HG03045 (cell line): ENCODE results near the gene PAWR.

Source experiments
- ATAC-seq: cut with Tn5 transposase; IDR thresholded peaks from one replicate; pipeline ENCODE4 v1.9.1; 2021; ENCODE audit warnings: mild to moderate bottlenecking, moderate library complexity; ENCODE audit not compliant: unreplicated experiment

PAWR gene, protein sequence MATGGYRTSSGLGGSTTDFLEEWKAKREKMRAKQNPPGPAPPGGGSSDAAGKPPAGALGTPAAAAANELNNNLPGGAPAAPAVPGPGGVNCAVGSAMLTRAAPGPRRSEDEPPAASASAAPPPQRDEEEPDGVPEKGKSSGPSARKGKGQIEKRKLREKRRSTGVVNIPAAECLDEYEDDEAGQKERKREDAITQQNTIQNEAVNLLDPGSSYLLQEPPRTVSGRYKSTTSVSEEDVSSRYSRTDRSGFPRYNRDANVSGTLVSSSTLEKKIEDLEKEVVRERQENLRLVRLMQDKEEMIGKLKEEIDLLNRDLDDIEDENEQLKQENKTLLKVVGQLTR

DNA sequence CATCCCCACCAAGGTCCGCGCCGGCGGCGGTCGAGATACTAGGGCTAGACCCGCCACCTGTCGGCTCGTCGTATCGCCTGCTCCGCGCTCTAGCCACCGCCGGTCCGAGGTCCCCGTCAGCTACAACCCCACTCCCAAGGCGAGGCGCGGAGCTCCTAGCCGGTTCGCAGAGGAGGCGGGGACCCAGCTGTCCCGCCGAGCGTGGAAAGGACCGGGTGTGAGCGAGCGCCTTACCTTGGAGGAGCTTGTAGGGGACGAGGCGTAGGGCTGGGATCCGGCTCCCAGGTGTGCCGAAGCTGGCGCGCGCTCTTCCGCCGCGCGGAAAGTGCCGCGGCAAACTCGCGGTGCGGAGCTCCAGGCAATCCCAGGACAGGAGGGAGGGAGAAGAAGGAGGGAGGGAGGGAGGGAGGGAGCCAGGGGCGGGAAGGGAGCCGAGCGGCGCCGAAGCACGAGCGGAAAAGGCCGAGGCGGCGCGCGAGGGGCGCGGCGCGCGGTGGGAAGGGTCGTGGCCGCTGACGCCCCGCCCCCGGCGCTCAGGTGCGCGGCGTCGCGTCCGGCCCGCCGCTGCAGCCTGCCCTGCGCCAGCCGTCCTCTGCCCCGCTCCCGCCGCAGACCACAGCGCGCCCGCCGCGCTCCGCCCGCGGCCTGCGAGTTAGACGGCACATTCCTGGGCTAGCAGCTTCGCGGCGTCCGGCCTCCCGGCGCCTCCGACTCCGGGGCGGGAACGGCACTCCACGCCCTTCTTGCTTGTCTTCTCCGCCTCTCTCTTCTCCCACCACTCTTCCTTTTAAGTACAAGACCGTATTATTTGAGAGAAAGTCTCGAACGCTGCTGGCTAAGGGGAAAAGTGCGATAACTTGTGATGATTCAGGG is at the start of gene PAWR:
TSS of gene PAWR (minus strand) at position 327 of the 873 bp plus-strand sequence. CDS start 720 bp downstream, outside the sequence.
- ATAC-seq, result peak; percentile 67

DNA sequence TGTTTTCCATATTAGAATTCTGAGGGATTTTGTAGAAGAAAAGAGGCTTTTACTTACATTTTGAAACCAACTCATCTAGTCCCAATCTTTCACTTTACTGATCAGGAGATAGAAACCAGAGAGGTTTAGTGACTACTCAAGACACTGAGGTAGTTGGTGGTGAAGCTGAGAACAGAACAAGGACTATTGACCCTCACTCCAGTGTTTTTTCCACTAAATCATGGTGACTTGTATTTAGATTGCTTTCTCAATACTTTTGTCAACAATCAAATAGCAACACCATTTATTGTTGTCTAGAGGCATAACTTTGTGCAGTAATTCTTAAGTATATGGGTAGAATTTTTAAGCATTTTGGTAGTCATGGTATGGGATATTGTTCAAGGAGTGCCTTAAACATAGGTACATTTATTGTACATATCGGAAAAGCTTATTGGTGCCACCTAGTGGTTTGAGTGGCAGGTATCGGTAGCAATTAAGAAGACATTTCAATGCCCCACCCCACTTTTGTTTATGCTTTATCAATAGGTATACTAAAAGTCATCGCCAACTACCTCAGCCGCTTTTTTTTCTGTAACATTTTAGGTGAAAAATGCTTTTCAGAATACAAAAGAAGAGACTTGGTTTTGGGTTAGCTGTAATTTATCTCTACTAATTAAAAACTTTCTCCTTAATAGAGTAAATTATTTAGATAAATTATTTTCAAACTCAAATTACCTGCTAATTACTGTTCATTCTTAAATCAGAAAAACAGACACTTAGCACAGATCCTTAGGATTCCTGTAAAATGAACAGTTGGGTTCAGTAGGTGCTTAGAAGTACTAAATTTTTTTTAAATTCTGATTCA is 47.3 kb upstream of the PAWR start:
- ATAC-seq, result peak; percentile 81

DNA sequence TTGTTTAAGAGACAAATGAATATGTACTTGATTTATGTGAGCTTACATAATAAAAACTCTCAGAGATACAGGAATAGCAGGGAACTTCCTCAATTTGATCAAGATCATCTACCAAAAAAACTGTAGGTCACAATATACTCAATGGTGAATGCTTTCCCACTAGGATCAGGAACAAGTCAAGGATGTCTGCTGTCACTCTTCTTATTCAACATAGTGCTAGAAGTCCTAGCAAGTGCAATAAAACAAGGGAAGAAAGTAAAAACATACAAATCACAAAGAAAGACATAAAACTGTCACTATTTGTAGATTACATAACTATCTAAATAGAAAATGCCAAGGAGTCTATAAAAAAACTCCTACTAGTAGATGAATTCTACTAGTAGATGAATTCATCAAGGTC is 41.9 kb upstream of the PAWR start:
- ATAC-seq, result no peak

DNA sequence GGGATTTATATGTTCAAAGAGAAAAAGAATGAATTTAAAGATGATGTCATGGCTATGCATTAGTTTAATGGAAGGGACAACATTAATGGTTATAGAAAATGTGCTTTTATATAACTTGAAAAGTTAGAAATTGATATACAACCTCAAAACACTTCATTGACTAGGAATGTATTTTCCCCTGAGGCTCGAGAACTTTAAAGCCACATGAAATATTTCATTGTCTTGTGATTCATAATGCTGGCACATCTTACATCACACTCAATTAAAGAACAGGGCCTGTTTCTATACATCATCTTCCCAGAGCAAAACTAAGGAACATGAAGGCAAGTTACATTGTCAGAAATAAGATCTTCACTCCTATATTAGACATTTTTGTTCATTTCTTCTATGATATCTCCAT is 35.2 kb upstream of the PAWR start:
- ATAC-seq, result no peak

DNA sequence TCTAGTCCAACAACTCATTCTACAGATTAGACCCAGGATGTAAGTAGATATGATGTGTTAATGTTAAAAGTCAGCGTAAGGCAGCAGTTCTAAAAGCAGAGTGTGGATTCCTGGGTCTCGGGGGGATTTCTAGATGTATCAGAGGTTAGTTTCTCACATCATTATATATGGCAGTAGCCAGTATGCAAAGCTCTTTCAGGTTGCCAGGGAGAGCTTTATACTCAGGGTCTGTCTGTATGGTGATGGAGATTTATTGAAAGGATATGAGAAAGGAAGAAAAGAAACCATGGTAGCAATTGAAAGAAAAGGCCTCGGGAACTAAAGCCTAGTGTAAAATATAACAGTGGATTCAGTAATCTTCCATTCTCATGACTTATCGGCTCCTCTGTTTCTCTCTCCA is 26.2 kb upstream of the PAWR start:
- ATAC-seq, result no peak

DNA sequence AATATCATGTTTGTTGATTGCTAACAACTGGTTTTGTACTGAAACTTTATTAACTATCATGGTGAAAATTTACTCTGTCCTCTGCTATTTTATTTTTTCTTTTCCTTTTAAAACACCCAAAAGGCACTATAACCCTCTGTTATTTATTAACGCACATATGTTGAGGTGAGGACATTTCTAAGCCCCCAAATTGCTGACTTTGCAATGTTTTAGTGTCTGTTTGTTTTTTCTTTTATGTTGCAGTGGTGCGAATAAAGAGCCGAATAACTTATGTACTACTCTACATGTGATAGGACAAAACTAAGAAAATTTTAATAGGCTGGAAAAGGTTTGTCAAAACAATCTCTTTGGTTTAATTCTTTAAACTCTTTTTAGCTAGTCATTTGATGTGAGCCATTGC is 24.5 kb upstream of the PAWR start:
- ATAC-seq, result no peak

DNA sequence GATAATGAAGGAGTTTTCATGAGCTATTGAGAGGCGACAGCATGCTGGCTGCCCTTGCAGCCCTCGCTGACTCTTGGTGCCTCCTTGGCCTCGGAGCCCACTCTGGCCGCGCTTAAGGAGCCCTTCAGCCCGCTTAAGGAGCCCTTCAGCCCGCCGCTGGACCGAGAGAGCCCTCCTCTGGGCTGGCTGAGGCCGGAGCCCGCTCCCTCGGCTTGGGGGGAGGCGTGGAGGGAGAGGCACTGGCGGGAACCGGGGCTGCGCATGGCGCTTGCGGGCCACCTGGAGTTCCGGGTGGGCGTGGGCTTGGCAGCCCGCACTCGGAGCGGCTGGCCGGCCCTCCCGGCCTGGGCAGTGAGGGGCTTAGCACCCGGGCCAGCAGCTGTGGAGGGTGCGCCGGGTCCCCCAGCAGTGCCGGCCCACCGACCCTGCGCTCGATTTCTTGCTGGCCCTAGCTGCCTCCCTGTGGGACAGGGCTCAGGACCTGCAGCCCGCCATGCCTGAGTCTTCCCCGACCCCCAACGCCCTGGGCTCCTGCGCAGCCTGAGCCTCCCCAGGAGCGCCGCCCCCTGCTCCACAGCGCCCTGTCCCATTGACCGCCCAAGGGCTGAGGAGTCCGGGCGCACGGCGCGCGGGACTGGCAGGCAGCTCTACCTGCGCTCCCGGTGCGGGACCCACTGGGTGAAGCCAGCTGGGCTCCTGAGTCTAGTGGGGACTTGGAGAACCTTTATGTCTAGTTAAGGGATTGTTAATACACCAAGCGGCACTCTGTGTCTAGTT is 20.1 kb upstream of the PAWR start:
- ATAC-seq, result no peak

DNA sequence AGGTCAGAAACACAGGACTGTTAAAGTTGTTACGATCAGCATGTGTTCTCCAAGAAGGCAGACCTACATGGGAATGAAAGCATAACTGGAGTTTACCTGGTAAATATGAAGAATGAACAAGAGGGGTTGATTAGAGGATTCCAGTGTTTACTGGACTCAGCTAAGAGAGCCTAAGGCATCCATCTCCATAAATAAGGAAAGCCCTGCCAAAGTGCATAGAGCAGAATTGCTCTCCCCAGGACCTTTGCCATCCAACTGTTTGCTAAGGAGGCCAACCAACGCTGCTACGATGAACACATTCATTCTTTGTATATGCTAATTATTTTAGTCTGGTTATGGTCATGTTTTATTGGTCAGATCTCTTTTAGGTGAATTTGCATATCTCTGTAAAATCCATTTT is 17.1 kb upstream of the PAWR start:
- no peak for ATAC-seq

DNA sequence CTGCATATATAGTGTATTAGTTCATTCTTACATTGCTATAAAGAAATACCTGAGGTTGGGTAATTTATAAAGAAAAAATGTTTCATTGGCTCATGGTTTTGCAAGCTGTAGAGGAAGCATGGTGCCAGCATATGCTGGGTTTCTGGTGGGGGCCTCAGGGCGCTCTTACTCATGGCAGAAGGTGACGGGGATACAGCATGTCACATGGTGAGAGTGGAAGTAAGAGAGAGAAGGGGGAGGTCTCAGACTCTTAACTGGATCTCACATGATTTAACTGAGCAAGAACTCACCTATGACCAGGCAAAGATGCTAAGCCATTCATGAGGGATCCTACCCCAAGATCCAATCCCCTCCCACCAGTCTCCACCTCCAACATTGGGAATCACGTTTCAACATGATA is 15.9 kb upstream of the PAWR start:
- no peak for ATAC-seq

DNA sequence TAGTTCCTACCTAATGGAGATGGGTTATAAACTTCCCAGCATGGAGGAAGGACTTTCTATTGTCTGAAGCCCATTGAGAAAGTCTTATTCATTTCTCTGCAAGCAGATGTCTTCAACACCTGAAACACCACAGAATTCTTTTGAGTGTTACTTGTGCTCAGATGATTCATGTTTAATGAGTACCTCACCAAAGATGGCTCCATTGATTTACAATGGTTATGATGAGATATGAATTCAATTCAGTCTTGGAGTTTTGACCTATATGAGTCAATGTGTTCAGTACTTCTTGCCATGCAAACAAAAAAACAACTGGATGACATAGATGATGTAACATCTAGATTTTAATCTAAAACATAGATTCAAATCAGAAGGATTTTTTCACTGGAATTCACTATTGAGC is 15.4 kb upstream of the PAWR start:
- ATAC-seq, result no peak

DNA sequence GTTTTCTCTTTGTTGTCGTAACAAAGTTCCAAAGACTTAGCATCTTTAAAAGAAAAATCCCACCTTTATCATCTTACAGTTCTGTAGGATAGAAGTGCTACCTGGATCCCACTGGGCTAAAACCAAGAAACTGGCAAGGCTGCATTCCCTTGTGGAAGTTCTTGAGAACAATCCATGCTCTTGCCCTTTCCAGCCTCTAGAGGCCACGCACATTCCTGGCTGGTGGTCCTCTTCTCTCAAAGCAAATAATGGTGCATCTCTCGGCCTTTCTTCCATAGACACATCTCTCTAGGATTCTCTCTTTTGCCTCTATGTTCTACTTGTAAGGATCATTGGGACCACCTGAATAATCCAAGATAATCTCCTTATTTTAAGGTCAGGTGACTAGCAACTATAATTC is 8.2 kb upstream of the PAWR start:
- no peak for ATAC-seq

DNA sequence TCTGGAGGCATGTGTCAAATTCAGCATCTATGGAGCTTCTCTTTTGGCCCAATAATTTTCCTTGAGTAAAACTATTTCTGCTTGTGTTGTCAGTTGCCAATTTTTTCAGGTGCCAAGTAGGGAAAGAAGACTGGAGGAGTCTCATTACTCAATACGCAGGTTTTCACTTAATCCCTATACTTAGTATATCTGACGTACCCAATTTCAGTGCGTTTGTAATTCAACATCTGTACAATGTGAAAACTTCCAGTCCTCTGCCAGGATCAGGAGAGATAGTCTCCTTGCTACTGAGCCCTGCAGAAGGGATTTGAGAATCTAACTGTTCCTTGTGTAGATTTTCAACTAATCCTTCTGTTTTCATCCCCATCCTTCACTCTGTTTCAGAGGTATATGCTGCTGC is 5.7 kb upstream of the PAWR start:
- ATAC-seq, result no peak

DNA sequence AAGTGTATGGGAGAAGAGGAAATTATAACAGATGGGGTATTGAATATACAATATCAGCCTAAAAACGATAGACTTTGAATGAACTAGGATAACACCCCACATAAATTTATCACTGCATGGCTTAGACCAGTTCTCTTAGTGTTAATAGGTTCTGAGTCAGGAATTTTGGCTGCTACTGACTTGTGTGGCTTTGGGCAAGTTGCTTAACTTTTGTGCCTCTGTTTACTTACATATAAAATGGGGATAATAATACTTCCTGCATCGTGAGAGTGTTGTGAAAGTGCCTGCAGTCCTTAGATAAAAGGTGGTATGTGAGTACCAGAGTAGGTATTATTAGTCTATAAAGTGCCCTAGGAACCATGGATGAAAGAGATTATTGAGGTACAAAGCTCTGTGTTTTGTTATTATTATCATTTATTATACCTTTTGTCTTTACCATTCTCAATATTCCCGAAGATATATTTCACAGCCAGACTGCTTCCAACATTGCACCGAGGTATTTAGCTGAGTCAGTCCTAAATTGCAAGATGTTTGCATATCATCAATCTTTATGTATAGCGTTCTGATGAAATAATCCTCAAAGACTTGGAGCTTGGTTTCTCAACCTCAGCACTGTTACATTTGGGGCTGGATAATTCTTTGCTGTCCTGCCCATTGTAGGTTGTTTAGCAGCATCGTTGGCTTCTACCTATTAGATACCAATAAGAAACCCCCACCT is 2.3 kb upstream of the PAWR start:
- no peak for ATAC-seq

DNA sequence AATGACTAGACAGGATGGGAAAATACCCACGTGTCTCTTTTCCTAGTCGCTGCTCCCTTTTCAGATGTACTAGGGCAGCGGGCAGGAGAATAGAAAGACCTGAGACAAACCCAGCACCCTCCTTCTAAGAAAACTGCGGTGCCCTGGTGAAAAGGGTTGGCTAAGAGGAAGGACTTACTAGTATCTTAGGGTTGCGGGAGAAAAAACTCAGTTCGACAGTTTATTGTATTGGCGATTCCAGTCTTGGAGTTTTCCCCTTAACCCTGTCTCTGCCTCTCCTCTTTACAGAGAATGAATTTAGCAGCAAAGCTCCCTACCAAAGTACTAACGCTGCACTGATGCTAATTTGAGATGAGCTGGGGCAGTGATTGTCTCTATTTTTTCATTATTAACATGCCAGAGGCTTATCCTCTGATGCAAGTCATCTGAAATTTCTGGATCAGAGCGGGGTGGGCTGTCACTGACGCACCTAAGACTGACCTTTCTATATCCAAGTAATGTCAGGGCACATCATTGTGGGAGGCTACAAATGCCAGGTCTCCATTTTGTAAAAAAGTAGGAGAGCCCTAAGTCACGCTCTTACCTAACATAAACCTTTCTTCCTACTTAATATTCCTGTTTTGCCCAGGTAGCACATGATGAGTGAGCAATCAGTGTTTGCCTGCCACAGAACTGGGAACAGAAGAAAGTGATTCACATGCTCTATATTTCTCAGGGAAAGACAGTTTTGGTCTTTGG is 916 bp upstream of the PAWR start:
- no peak for ATAC-seq

DNA sequence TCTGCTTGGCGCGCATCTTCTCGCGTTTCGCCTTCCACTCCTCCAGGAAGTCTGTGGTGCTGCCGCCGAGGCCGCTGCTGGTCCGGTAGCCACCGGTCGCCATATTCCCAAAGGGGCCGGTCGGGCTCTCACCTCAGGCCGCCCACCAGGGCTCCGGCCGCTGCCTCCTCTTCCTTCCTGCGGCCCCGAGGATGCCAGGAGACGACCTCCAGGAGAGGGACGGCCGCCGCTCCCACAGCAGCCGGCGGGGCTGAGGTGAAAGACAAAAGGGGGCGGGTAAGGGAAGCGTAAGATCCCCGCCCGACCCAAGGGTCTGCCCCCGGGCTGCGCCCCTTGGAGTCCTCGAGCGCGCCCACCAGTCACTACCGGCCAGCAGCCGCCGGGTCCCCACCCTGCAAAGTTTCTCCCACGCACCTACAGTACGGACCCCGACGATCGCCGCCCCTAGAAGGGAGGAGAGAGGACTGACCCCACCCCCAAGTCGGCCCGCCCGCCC is 574 bp downstream of the PAWR start:
- peak; percentile 27 for ATAC-seq

DNA sequence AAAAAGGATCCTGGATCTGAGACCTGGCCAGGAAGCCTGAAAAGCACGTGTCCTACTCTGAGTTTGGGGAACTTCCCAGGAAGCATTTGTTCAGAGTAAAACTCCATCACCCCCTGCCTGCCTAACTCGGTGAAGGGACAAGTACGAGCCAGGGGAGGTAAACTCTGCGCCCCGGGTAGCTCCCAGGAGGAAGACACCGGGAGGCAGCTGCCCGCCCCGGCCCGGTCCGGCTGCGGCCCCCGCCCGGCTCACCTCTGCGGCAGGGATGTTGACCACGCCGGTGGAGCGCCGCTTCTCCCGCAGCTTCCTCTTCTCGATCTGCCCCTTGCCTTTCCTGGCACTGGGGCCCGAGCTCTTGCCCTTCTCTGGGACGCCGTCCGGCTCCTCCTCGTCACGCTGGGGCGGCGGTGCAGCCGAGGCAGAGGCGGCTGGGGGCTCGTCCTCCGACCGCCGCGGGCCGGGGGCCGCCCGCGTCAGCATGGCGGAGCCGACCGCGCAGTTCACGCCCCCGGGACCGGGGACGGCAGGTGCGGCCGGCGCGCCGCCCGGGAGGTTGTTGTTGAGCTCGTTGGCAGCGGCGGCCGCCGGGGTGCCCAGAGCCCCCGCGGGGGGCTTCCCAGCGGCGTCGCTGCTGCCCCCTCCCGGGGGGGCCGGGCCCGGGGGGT is 1.2 kb downstream of the PAWR start:
- peak; percentile 38 for ATAC-seq

DNA sequence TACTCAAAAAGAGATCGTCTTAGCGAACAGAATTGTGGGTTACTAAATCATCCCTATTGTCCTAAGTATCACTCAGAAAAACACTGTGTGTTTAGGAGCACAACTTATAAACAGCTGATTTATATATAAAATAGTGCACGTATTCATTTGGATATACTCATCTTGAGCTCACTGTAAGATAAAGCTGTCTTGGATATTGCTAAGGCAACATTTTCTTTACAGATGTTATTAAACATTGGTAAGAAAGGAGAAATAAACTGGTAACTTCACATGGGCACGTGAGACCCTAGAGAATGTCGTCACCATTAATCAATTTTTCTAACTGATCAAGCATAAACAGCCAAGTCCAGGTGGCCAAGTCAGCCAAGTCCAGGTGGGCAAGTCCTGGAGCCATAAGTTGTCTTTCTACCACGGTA is 1.7 kb downstream of the PAWR start:
- ATAC-seq, result no peak

DNA sequence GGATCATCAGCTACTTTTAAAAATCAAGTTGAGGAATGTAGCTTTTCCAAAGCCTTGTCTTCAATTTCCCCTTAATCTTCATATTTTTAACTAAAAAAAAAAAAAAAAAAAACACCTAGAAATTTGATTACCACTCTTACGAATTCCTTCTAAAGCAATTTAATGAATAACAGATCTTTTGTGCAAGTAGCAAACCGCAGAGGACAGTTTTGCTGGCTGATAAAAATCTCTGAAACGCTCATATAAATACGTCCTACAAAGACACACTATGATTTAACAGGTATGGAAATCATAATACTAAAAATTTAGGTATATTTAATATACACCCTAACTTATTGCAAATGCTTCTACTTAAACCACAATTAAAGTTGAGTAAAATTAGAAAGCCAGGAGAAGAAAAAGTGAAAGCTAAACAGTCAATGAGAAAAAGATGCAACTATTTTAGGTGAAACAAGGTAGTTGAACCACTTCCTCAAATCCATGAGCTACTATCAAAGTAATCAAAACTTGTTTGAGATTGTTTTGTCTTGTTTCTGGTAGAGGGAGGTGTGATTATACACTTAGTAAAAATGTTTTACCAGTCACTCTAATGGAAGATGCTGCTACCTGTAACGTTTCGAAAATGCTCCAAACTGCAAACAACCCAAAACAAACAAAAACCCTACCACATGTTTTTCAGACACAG is 2.2 kb downstream of the PAWR start:
- no peak for ATAC-seq
